ENCODE results near the gene TMEM31. TPM values are rescaled to one million over a fixed set of nuclear protein-coding genes. Genes with fewer than 3 reads are reported as not detected.

TMEM31 gene
- total RNA-seq, 1 donor from 2014 or later = not detected

- Histone ChIP-seq H3K4me3 (ENCODE audit: low read depth, low read length) (no peak overlapping the region), H3K36me3 (ENCODE audit: control insufficient read depth, insufficient read depth, low read length) (no peaks in the 10 kb centered on the region), H3K27me3 (ENCODE audit: control insufficient read depth, insufficient read depth, low read length) (no peaks in the 10 kb centered on the region)
- no peak for TF ChIP-seq CTCF (IDR thresholded peaks at IDR 0.05; ENCODE audit: insufficient read depth, low read length, poor library complexity, severe bottlenecking)
- DNase-seq (ENCODE audit: low read depth) = no peak
Observed at GRCh38 chrX:103678199-103678993, 32.3 kb upstream of the TMEM31 start.

GRCh38 chrX:103681443-103681842, 29.3 kb upstream of the TMEM31 start:
- DNase-seq (ENCODE audit: low read depth) = no peak
- no peaks in the 10 kb centered on the region for H3K27me3 ChIP-seq (ENCODE audit: control insufficient read depth, insufficient read depth, low read length)
- no peaks in the 10 kb centered on the region for H3K36me3 ChIP-seq (ENCODE audit: control insufficient read depth, insufficient read depth, low read length)

GRCh38 chrX:103685396-103685795, 25.3 kb upstream of the TMEM31 start:
- Histone ChIP-seq H3K4me3 (ENCODE audit: low read depth, low read length) (peak overlapping the region; percentile 80), H3K27me3 (ENCODE audit: control insufficient read depth, insufficient read depth, low read length) (no peaks in the 10 kb centered on the region), H3K36me3 (ENCODE audit: control insufficient read depth, insufficient read depth, low read length) (no peaks in the 10 kb centered on the region)
- DNase-seq (ENCODE audit: low read depth) = no peak
- no peak for TF ChIP-seq CTCF (IDR thresholded peaks at IDR 0.05; ENCODE audit: insufficient read depth, low read length, poor library complexity, severe bottlenecking)

More at GRCh38 chrX:103681443-103681842, 29.3 kb upstream of the TMEM31 start:
- no peak for TF ChIP-seq CTCF (IDR thresholded peaks at IDR 0.05; ENCODE audit: insufficient read depth, low read length, poor library complexity, severe bottlenecking)
- no peak overlapping the region for H3K4me3 ChIP-seq (ENCODE audit: low read depth, low read length)

- H3K36me3 ChIP-seq (ENCODE audit: control insufficient read depth, insufficient read depth, low read length) = no peaks in the 10 kb centered on the region
- TF ChIP-seq CTCF (IDR thresholded peaks at IDR 0.05; ENCODE audit: insufficient read depth, low read length, poor library complexity, severe bottlenecking) = no peak
- H3K4me3 ChIP-seq (ENCODE audit: low read depth, low read length) = peak within 1 kb of the TSS; percentile 80
- DNase-seq (ENCODE audit: low read depth) = peak; percentile 92
- no peaks in the 10 kb centered on the region for H3K27me3 ChIP-seq (ENCODE audit: control insufficient read depth, insufficient read depth, low read length)
Observed at GRCh38 chrX:103686199-103687072, 24.3 kb upstream of the TMEM31 start, which contains the start of gene MORF4L2. TSS of gene MORF4L2 (minus strand) at chrX:103686699. CDS start at chrX:103677027, 9,672 bp downstream.

GRCh38 chrX:103687073-103687695, 23.5 kb upstream of the TMEM31 start:
- DNase-seq (ENCODE audit: low read depth) = peak; percentile 9
- TF ChIP-seq CTCF (IDR thresholded peaks at IDR 0.05; ENCODE audit: insufficient read depth, low read length, poor library complexity, severe bottlenecking) = peak; percentile 18
- peak overlapping the region; percentile 69 for H3K4me3 ChIP-seq (ENCODE audit: low read depth, low read length)
- H3K27me3 ChIP-seq (ENCODE audit: control insufficient read depth, insufficient read depth, low read length) = no peaks in the 10 kb centered on the region
- no peaks in the 10 kb centered on the region for H3K36me3 ChIP-seq (ENCODE audit: control insufficient read depth, insufficient read depth, low read length)
